IMR-90 (cell line): ENCODE results near the gene PDE4B. TPM values are rescaled to one million over a fixed set of nuclear protein-coding genes. Genes with fewer than 3 reads are reported as not detected.
"Not testable (repeated sequence)": the region's sequence is repeated elsewhere in the genome, so short reads cannot be mapped to it uniquely, and the experiment has no call there.

Experiments used
- ATAC-seq: fragments of 200-7000 bp; cut with Tn5 transposase; 2 replicates; pipeline ENCODE4 v1.9.1; 2020; ENCODE audit warnings: low read depth, mild to moderate bottlenecking, moderate library complexity
- BruUV-seq: library from RNA; stranded (reverse); fragments of 400-500 nt; replicated peaks from 2 replicates; lab custom pipeline; 2021; lab: Mats Ljungman, UMichigan
- CTCF ChIA-PET: fragments of 300-600 bp; formaldehyde crosslinking; extraction: SDS; loops from one replicate; lab custom pipeline; 2021; ENCODE audit warnings: antibody characterized with exemption; lab: Yijun Ruan, JAX
- POLR2A ChIA-PET: fragments of 300-600 bp; sonication (Branson Sonifier 250); formaldehyde crosslinking; loops from one replicate; lab custom pipeline; 2022; ENCODE audit warnings: antibody characterized with exemption; ENCODE audit not compliant: unreplicated experiment; lab: Charles Lee
- DNase-seq: peaks from one replicate; pipeline ENCODE4 v3.0.0; 2013
- H2AFZ ChIP-seq: replicated peaks from 2 replicates; pipeline ENCODE3; 2013; ENCODE audit warnings: low read length, mild to moderate bottlenecking; ENCODE audit not compliant: poor library complexity
- H2AK5ac ChIP-seq: 2 replicates; pipeline ENCODE4 v1.6.1; 2013; ENCODE audit warnings: low read depth, low read length, inconsistent platforms
- H2AK9ac ChIP-seq: replicated peaks from 2 replicates; pipeline ENCODE3; 2013; ENCODE audit warnings: mild to moderate bottlenecking, low read depth, low read length, moderate library complexity; ENCODE audit not compliant: poor library complexity
- H2BK120ac ChIP-seq: 2 replicates; pipeline ENCODE4 v1.6.1; 2013; ENCODE audit warnings: low read depth, low read length, inconsistent platforms
- H2BK15ac ChIP-seq: 3 replicates; pipeline ENCODE4 v1.6.1; 2013; ENCODE audit warnings: low read depth, low read length, inconsistent platforms
- H2BK20ac ChIP-seq: 2 replicates; pipeline ENCODE4 v1.6.1; 2013; ENCODE audit warnings: low read depth, mild to moderate bottlenecking, inconsistent platforms, low read length, moderate library complexity
- H2BK5ac ChIP-seq: 2 replicates; pipeline ENCODE4 v1.6.1; 2013; ENCODE audit warnings: mild to moderate bottlenecking, low read depth, low read length, inconsistent platforms; ENCODE audit not compliant: poor library complexity, severe bottlenecking
- H3K14ac ChIP-seq: replicated peaks from 2 replicates; pipeline ENCODE4 v1.6.1; 2013; ENCODE audit warnings: low read depth, low read length, inconsistent platforms
- H3K18ac ChIP-seq: 2 replicates; pipeline ENCODE4 v1.6.1; 2013; ENCODE audit warnings: low read depth, low read length, control low read depth
- H3K23ac ChIP-seq: 2 replicates; pipeline ENCODE4 v1.6.1; 2013; ENCODE audit warnings: low read depth, low read length, inconsistent platforms
- H3K27ac ChIP-seq: 2 replicates; pipeline ENCODE4 v1.5.1; 2013; ENCODE audit warnings: mild to moderate bottlenecking, control low read depth, low read length; ENCODE audit not compliant: insufficient read depth
- H3K27me3 ChIP-seq: 2 replicates; pipeline ENCODE4 v1.6.1; 2013; ENCODE audit warnings: low read length; ENCODE audit not compliant: control insufficient read depth, insufficient read depth
- H3K36me3 ChIP-seq: 2 replicates; pipeline ENCODE4 v1.6.1; 2013; ENCODE audit warnings: low read length, mixed read lengths; ENCODE audit not compliant: control insufficient read depth, insufficient read depth
- H3K4ac ChIP-seq: 2 replicates; pipeline ENCODE4 v1.6.1; 2013; ENCODE audit warnings: low read depth, low read length, inconsistent platforms
- H3K4me1 ChIP-seq: 2 replicates; pipeline ENCODE4 v1.6.1; 2013; ENCODE audit warnings: low read length, mixed read lengths; ENCODE audit not compliant: control insufficient read depth, insufficient read depth
- H3K4me2 ChIP-seq: 2 replicates; pipeline ENCODE4 v1.6.1; 2013; ENCODE audit warnings: low read depth, mild to moderate bottlenecking, control low read depth, low read length, moderate library complexity
- H3K4me3 ChIP-seq: 2 replicates; pipeline ENCODE4 v1.5.1; 2013; ENCODE audit warnings: low read depth, mild to moderate bottlenecking, control low read depth, low read length, moderate library complexity; ENCODE audit not compliant: insufficient read depth
- H3K56ac ChIP-seq: 2 replicates; pipeline ENCODE4 v1.6.1; 2013; ENCODE audit warnings: low read length, inconsistent platforms; ENCODE audit not compliant: insufficient read depth; ENCODE audit errors: extremely low read depth
- H3K79me1 ChIP-seq, 2 experiments: 2 replicates each; pipeline ENCODE4 v1.6.1; 2013; ENCODE audit warnings: low read length in 2 of 2, inconsistent platforms in 1 of 2, low read depth in 1 of 2
- H3K9ac ChIP-seq: 2 replicates; pipeline ENCODE4 v1.6.1; 2013; ENCODE audit warnings: low read depth, low read length, control low read depth
- H3K9me1 ChIP-seq: 2 replicates; pipeline ENCODE4 v1.6.1; 2013; ENCODE audit warnings: low read length, inconsistent platforms; ENCODE audit not compliant: insufficient read depth
- H3K9me3 ChIP-seq: 2 replicates; pipeline ENCODE4 v1.6.1; 2013; ENCODE audit warnings: low read length; ENCODE audit not compliant: control insufficient read depth, insufficient read depth
- H4K20me1 ChIP-seq: 2 replicates; pipeline ENCODE4 v1.6.1; 2013; ENCODE audit warnings: low read length, inconsistent platforms; ENCODE audit not compliant: insufficient read depth
- H4K5ac ChIP-seq: 2 replicates; pipeline ENCODE4 v1.6.1; 2013; ENCODE audit warnings: mild to moderate bottlenecking, low read depth, low read length, control low read depth
- H4K8ac ChIP-seq, 2 experiments: 2 replicates each; pipeline ENCODE4 v1.6.1; 2013; ENCODE audit warnings: low read depth in 2 of 2, low read length in 2 of 2, control low read depth in 1 of 2, inconsistent platforms in 1 of 2
- H4K91ac ChIP-seq: 2 replicates; pipeline ENCODE4 v1.6.1; 2013; ENCODE audit warnings: low read depth, low read length, inconsistent platforms; ENCODE audit not compliant: insufficient read depth
- ELK1 ChIP-seq: fragments of 150-350 bp; IDR thresholded peaks from 2 replicates; pipeline ENCODE4 v1.6.1; 2016; ENCODE audit warnings: low read depth, mild to moderate bottlenecking, low read length, moderate library complexity, borderline replicate concordance
- MAFK ChIP-seq: IDR thresholded peaks from 2 replicates; pipeline ENCODE4 v1.6.1; 2012; ENCODE audit warnings: low read depth, low read length, improper control_type of control experiment
- WGBS, 2 experiments: methylation state at CpG; one replicate each; pipeline versions ENCODE4 v1.1.5 to v1.1.7; 2013; ENCODE audit warnings: missing lambda C conversion rate in 2 of 2; ENCODE audit not compliant: insufficient read length in 1 of 2; ENCODE audit errors: extremely low coverage in 2 of 2; 5-methylcytosine and 5-hydroxymethylcytosine counted together
- dilution Hi-C: fragments of 300-500 bp; cut with HindIII; formaldehyde crosslinking; loops from one replicate; pipeline ENCODE4 v1.14.3; 2018; ENCODE audit warnings: low sequenced_read_pairs; ENCODE audit not compliant: unreplicated experiment
- in situ Hi-C: fragments of 300-500 bp; cut with MboI; formaldehyde crosslinking; loops from 3 replicates; pipeline ENCODE4 v1.14.3; 2019; ENCODE audit warnings: low sequenced_read_pairs, inconsistent platforms, mixed read lengths
- intact Hi-C: fragments of 100-400 bp; cut with micrococcal nuclease; formaldehyde crosslinking; loops from 2 replicates; pipeline ENCODE4 v1.10.0; 2022
- polyA plus RNA-seq, 3 experiments: library from polyadenylated mRNA; depleted of rRNA; stranded (reverse); fragments of >200 nt; gene quantifications; 2 replicates each; pipeline ENCODE4 v1.2.3, GENCODE V29; 2012; ENCODE audit warnings: low replicate concordance in 1 of 3
- total RNA-seq: library from RNA; depleted of rRNA; stranded (reverse); fragments of >200 nt; gene quantifications from 2 replicates; pipeline ENCODE4 v1.2.3, GENCODE V29; 2012

The PDE4B gene
- total and polyA plus RNA-seq, 2 of the 4 experiments (the other 2 are of a cell fraction), result 5.8 to 21.3 TPM

- H3K4ac ChIP-seq, result no peak overlapping the region
- H3K4me3 ChIP-seq, result no peak overlapping the region
- in situ Hi-C loops, result no loop called here
- no peak overlapping the region for H2AK5ac ChIP-seq
- BruUV-seq, result no TSS peak
- H3K14ac ChIP-seq, result no peak overlapping the region
- H3K27me3 ChIP-seq, result no peaks in the 10 kb centered on the region
- H2AFZ ChIP-seq, result no peak overlapping the region
- no peak overlapping the region for H2BK15ac ChIP-seq
- H4K5ac ChIP-seq, result no peak overlapping the region
- no peak overlapping the region for H3K23ac ChIP-seq
- H2BK120ac ChIP-seq, result no peak overlapping the region
- dilution Hi-C loops, result no loop called here
- no peak overlapping the region for H3K4me2 ChIP-seq
- no peak for DNase-seq
- H2AK9ac ChIP-seq, result no peak overlapping the region
- no peak overlapping the region for H3K56ac ChIP-seq
- no peaks in the 10 kb centered on the region for H3K9me3 ChIP-seq
- no peak overlapping the region for H2BK5ac ChIP-seq
- no peak for ATAC-seq
- no peaks in the 10 kb centered on the region for H3K9me1 ChIP-seq
- H3K36me3 ChIP-seq, result no peaks in the 10 kb centered on the region
- no peaks in the 10 kb centered on the region for H3K4me1 ChIP-seq
- intact Hi-C loops, result no loop called here
- no peak overlapping the region for H2BK20ac ChIP-seq
- no peak overlapping the region for H3K27ac ChIP-seq
- ChIA-PET CTCF (no interaction called here), POLR2A (no interaction called here)
- H4K20me1 ChIP-seq, result no peaks in the 10 kb centered on the region
- no peak overlapping the region for H4K8ac ChIP-seq
- H3K18ac ChIP-seq, result no peak overlapping the region
- no peak overlapping the region for H3K9ac ChIP-seq
- 100% methylated on average over 1 of the region's 2 CpGs; no CpG with 5 or more reads in 1 of the 2 experiments for WGBS, 2 experiments
- TF ChIP-seq ELK1, result no peak
- TF ChIP-seq MAFK, result peak; percentile 88
- no peak overlapping the region for H4K91ac ChIP-seq
- H3K79me1 ChIP-seq, result no peaks in the 10 kb centered on the region
These were observed 342.5 kb downstream of the PDE4B start for GRCh38 chr1:66135161-66135560.

- H2AK9ac ChIP-seq, POLR2A ChIA-PET, dilution Hi-C loops, DNase-seq, H2AK5ac ChIP-seq, H4K91ac ChIP-seq, H3K14ac ChIP-seq, H3K9me3 ChIP-seq, intact Hi-C loops, H2BK120ac ChIP-seq, H3K4me1 ChIP-seq, H3K36me3 ChIP-seq, H3K9ac ChIP-seq, H4K8ac ChIP-seq, in situ Hi-C loops, H2BK15ac ChIP-seq, H3K9me1 ChIP-seq, H3K4me3 ChIP-seq, H3K23ac ChIP-seq, H2BK5ac ChIP-seq, BruUV-seq, H2BK20ac ChIP-seq, H3K18ac ChIP-seq, H3K27ac ChIP-seq, H4K20me1 ChIP-seq, H3K27me3 ChIP-seq, H3K4ac ChIP-seq, H3K79me1 ChIP-seq, H2AFZ ChIP-seq, H3K56ac ChIP-seq, H3K4me2 ChIP-seq, ATAC-seq, H4K5ac ChIP-seq: not testable (repeated sequence)
- WGBS, 2 experiments, result no CpG with 5 or more reads among the region's 4 CpGs
- CTCF ChIA-PET, result interaction anchor here (0.6 kb wide), 1 partner anchor 655 kb away, joined by 3 read pairs; no protein-coding TSS in a partner anchor
These were observed 343.7 kb downstream of the PDE4B start for GRCh38 chr1:66136423-66136822.
